ENCODE measurements around the gene POLD2. TPM values are rescaled to one million over a fixed set of nuclear protein-coding genes. Genes with fewer than 3 reads are reported as not detected.

POLD2 gene
- total RNA-seq, 1 donor from 2014 or later = 48.3 TPM

DNA sequence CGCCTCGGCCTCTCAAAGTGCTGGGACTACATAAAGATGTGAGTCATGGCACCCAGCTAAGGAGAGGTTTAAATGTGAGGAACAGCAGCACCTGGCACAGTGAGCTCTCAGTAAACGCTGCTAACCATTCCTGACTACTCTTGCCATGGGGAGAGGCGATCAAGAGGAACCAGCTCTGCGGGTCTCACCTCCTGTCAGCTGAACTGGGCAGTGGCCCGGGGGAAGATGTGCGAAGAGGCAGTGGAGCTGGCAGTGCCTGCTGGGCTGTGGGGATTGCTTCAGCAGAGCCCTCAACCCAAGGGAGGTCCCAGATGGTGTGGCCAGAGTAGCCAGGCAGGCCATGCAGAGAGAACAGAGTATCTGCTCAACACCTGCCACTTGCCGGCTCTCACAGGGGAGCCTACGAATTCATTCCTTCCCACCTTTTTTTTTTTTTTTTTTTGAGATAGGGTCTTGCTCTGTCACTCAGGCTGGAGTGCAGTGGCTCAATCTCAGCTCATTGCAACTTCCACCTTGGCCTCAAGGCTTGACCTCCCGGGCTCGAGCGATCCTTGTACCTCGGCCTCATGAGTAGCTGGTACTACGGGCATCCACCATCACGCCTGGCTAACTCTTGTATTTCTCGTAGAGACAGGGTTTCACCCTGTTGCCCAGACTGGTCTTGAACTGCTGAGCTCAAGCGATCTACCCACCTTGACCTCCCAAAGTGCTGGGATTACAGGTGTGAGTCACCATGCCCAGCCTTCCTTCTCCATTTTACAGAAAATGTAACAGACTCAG, 47.9 kb downstream of the POLD2 start:
- no peak overlapping the region for H3K4me3 ChIP-seq
- peaks cover 85% of the 10 kb centered on the region for H3K36me3 ChIP-seq
- no peaks in the 10 kb centered on the region for H3K9me3 ChIP-seq
- no peaks in the 10 kb centered on the region for H3K27me3 ChIP-seq (ENCODE audit: low read depth)
- peaks cover 25% of the 10 kb centered on the region for H3K4me1 ChIP-seq
- no peak for TF ChIP-seq CTCF (IDR thresholded peaks at IDR 0.05)
- no peak for ATAC-seq
- intact Hi-C loops (cut with DNase I) = no loop called here
- H3K27ac ChIP-seq = no peak overlapping the region
- DNase-seq = no peak

- Histone ChIP-seq H3K4me1 (peaks cover 21% of the 10 kb centered on the region), H3K4me3 (peak overlapping the region; percentile 21), H3K36me3 (peaks cover 73% of the 10 kb centered on the region), H3K9me3 (no peaks in the 10 kb centered on the region), H3K27me3 (ENCODE audit: low read depth) (no peaks in the 10 kb centered on the region), H3K27ac (peak overlapping the region; percentile 81)
- intact Hi-C loops (cut with DNase I) = no loop called here
- DNase-seq (no peak), ATAC-seq (peak; percentile 10 to 33)
- TF ChIP-seq CTCF (IDR thresholded peaks at IDR 0.05) = no peak
These were observed 49.0 kb downstream of the POLD2 start for GRCh38 chr7:44074349-44074695.

DNA sequence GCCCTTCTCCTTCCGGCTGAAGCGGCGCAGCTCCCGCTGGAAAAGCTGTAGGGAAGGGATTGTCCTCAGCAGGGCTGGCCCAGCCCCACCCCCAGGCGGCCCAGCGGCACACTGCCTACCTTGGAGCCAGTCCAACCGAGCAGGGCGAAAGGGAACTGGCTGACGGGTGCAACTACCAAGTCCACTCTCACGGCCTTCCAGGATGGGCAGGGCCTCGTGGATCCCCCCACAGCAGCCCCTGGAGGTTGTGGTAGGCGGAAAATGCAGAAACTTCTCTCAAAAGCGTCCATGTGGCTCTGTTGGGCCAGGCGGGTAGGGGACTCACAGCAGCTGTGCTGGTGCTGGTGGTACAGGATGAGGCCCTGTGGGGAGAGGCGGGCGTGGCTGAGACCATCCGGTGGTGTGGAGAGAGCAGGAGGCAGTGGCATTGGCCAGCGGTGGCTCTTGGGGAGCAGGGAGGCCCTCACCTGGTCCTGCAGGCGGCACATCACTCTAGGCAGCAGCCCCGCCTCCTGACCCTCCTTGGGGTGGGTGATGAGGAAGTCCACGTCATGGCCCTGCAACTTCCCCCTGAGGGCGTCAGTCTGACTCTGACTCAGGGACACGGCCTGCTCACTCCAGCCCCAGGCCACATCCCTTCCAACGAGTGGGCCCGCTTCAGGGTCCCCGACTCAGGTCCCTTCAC, 49.5 kb downstream of the POLD2 start:
- peak; percentile 91 for DNase-seq
- H3K27me3 ChIP-seq (ENCODE audit: low read depth) = no peaks in the 10 kb centered on the region
- H3K9me3 ChIP-seq = no peaks in the 10 kb centered on the region
- H3K4me1 ChIP-seq = peaks cover 21% of the 10 kb centered on the region
- peaks cover 68% of the 10 kb centered on the region for H3K36me3 ChIP-seq
- intact Hi-C loops (cut with DNase I) = no loop called here
- H3K4me3 ChIP-seq = peak overlapping the region; percentile 21
- peak; percentile 86 to 89 for ATAC-seq
- TF ChIP-seq CTCF (IDR thresholded peaks at IDR 0.05) = no peak
- peak overlapping the region; percentile 81 for H3K27ac ChIP-seq

GRCh38 chr7:44072364-44073231, 50.8 kb downstream of the POLD2 start:
- no peak overlapping the region for H3K4me3 ChIP-seq
- peak; percentile 26 to 50 for ATAC-seq
- no peaks in the 10 kb centered on the region for H3K27me3 ChIP-seq (ENCODE audit: low read depth)
- DNase-seq = peak; percentile 70
- intact Hi-C loops (cut with DNase I) = no loop called here
- TF ChIP-seq CTCF (IDR thresholded peaks at IDR 0.05) = peak; percentile 55
- no peaks in the 10 kb centered on the region for H3K9me3 ChIP-seq
- H3K27ac ChIP-seq = peak overlapping the region; percentile 81
- peaks cover 21% of the 10 kb centered on the region for H3K4me1 ChIP-seq
- H3K36me3 ChIP-seq = peaks cover 56% of the 10 kb centered on the region

DNA sequence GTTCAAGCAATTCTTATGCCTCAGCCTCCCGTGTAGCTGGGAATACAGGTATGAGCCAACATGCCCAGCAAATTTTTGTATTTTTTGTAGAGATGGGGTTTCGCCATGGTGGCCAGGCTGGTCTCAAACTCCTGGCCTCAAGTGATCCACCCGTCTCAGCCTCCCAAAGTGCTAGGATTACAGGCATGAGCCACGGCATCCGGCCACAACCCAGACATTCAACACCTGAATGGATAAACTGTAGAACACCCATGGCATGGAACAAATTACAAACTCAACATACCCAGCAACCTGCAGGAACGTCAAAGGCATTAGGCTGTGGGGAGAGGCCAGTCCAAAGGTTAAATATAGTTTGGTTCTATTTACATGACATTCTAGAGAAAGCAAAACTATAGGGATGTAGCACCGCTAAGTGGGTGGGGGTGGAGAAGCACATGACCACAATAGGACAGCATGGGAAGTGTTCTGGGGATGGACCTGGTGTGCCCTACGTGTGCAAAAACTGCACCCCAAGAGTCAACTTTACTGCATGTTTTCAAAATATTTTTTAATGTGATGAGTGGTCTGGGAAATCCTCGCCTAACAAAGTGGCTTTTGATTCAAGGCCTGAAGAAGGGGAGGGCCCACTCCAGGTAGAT, 51.5 kb downstream of the POLD2 start:
- H3K9me3 ChIP-seq = no peaks in the 10 kb centered on the region
- H3K4me3 ChIP-seq = no peak overlapping the region
- peak; percentile 2 for DNase-seq
- H3K36me3 ChIP-seq = peaks cover 48% of the 10 kb centered on the region
- no peaks in the 10 kb centered on the region for H3K27me3 ChIP-seq (ENCODE audit: low read depth)
- H3K4me1 ChIP-seq = peaks cover 21% of the 10 kb centered on the region
- no peak for TF ChIP-seq CTCF (IDR thresholded peaks at IDR 0.05)
- H3K27ac ChIP-seq = no peak overlapping the region
- no peak for ATAC-seq
- intact Hi-C loops (cut with DNase I) = no loop called here
